GM20000 (cell line): ENCODE results near the gene SASH1.
"Not testable (repeated sequence)": the region's sequence is repeated elsewhere in the genome, so short reads cannot be mapped to it uniquely, and the experiment has no call there.

ENCODE experiments used
- DNase-seq: peaks from one replicate; pipeline ENCODE4 v3.0.0; 2012; ENCODE audit warnings: low spot score
- CTCF ChIP-seq: IDR thresholded peaks from 2 replicates; pipeline ENCODE4 v1.5.1; 2012; ENCODE audit warnings: mild to moderate bottlenecking, control low read depth; ENCODE audit errors: extremely low read depth, missing control alignments

SASH1 gene

GRCh38 chr6:148370176-148370575, 27.5 kb downstream of the SASH1 start:
- no peak for DNase-seq
- no peak for TF ChIP-seq CTCF

GRCh38 chr6:148374040-148374774, 31.6 kb downstream of the SASH1 start:
- no peak for TF ChIP-seq CTCF
- no peak for DNase-seq

GRCh38 chr6:148375401-148375800, 32.8 kb downstream of the SASH1 start:
- no peak for TF ChIP-seq CTCF
- no peak for DNase-seq

- no peak for DNase-seq
Observed at GRCh38 chr6:148379481-148379880, 36.8 kb downstream of the SASH1 start.

GRCh38 chr6:148379966-148380713, 37.5 kb downstream of the SASH1 start:
- TF ChIP-seq CTCF, result no peak

More at GRCh38 chr6:148379481-148379880, 36.8 kb downstream of the SASH1 start:
- no peak for TF ChIP-seq CTCF

GRCh38 chr6:148382051-148382450, 39.4 kb downstream of the SASH1 start:
- DNase-seq, result not testable (repeated sequence)

More at GRCh38 chr6:148379966-148380713, 37.5 kb downstream of the SASH1 start:
- no peak for DNase-seq

GRCh38 chr6:148382861-148383260, 40.2 kb downstream of the SASH1 start:
- DNase-seq, result no peak
- no peak for TF ChIP-seq CTCF
